ENCODE data around the gene PHKG2.

- TF ChIP-seq CTCF (IDR thresholded peaks at IDR 0.05) (no peak), POLR2A (IDR thresholded peaks at IDR 0.05) (no peak)
Observed at GRCh38 chr16:30699615-30700099, 48.6 kb upstream of the PHKG2 start.
